ENCODE results near the gene NEDD8.

The NEDD8 gene

DNA sequence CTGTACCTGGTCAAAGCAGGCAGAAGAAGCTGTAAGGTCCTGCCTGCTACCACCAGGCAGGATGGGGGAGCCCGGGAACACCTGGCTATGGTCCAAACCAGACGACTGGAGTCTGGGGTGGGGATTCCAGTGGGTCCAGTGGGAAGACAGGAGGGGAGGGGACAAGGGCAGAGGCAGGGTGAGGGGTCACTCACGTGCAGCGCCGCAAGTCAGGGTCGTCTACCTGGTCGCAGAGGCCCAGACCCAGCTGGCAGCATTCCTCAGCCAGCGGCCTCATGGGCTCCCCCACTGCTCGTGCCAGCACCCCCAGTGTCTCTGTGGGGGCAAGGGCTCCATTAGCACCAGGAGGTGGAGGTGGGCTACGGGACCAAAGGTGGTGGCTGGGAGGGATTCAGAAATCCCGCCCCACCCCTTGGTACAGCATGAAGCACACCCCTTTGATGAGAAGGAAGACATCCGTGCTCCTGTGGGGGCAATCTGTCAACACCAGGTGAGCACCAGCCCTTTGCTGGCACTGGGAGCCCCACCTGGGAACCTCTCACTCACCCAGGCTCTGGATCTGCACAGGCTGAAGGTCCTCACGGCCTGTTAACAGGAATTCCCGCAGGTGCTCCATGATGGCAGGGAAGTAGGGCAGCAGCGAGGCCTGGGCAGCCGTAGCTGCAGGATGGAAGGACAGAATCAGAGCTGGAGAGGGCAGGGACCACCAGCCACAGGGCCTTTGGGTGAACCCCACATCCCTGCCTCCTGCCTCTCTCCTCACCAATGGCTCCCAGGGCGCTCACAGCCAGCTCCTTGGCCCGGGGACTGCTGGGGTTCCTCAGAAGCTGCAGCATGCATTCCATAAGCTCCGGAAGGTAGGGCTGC, 47.8 kb downstream of the NEDD8 start:
- H3K4me3 ChIP-seq (ENCODE audit: low read length) = no peak overlapping the region

DNA sequence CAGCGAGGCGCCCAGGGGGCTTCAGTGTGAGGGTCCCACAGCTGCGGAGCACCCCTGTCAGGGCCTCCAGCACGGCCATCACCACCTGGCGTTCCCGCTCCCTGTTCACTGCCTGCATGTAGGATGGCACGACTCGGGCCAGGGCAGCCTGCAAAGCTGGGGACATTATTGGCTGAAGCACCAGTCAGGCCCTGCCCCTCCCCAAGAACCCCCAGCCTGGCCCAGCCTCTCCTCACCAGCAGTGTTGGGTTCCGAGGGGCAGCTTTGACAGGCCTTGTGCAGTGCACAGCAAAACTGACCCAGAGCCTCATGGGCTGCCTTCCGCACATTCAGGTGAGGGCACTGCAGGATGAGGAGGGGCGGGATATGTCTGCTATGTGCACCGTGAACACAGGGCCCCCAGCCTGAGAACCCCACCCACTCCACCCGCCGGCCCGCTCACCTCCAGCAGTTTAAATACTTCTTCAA, 49.1 kb downstream of the NEDD8 start:
- H3K4me3 ChIP-seq (ENCODE audit: low read length) = no peak overlapping the region
- TF ChIP-seq ZNF274 (IDR thresholded peaks at IDR 0.05; ENCODE audit: low read depth, low read length) = no peak

More for the DNA sequence above, 47.8 kb downstream of the NEDD8 start:
- no peak for TF ChIP-seq ZNF274 (IDR thresholded peaks at IDR 0.05; ENCODE audit: low read depth, low read length)

DNA sequence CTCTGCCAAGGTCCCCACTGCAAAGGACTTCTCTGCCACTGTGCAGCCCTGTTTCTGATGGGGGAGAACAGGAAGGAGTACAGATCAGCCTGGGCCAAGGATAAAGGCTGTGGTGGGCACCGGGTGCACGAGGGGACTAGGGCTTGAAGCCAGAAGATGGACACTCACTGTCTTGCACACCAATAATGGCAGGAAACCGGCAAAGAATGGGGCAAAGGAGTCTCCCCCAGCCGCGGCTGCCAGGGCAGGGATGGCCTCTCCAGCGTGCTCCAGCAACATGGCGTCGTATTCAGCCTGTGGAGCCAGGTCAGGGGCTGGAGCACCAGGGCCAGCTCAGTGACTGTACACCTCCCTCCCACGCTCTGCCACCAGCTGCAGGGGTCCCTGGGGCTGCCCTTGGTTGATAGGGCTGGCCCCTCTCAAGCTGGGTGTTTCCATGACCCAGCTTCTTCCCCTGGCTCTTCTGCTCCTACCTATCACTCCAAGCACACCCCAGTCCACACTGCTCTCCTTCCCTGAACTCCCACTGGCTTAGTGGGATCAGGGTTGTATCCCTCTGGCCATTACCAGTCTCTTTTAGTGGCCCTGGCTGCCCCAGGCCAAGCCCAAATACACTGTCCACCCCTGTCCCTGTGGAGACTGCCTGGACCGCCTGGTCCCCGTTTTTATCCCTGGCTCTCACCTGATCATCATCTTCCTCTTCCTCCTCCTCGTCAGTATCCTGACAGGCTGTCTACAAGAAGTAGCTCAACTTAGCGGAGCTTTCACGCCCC, 49.9 kb downstream of the NEDD8 start:
- no peak overlapping the region for H3K4me3 ChIP-seq (ENCODE audit: low read length)
- no peak for TF ChIP-seq ZNF274 (IDR thresholded peaks at IDR 0.05; ENCODE audit: low read depth, low read length)

DNA sequence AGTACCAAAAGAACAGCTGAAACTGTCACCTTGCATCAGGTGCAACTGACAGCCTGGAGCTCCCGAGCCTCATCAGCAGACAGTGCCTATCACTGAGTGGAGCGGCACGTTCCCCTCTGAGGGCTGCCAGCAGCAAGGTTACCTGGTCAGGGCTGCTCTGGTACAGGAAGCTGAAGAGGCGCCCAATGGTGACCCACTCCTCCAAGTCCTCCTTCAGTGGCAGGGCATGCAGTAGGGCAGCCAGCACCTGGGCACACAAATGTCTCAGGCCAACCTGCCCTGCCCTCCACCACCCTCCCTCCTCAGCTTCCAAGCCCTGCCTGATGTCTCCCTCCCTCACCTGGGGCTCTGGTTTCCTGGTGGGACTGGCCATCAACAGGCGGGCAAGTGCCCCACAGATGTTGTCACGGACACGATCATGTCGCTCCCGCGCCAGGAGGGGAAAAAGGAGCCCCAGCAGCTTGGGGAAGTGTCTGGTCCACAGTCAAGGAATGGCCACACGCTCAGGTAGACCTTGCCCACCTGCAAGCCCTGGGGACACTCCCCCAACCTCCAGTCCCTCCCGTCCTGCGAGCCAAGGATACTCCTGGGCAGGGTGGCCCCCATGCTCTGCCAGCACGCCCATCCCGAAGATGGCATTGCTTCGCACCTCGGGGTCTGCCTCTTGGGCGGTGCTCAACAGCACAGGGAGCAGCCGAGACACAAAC, 50.6 kb downstream of the NEDD8 start:
- TF ChIP-seq ZNF274 (IDR thresholded peaks at IDR 0.05; ENCODE audit: low read depth, low read length) = no peak
- H3K4me3 ChIP-seq (ENCODE audit: low read length) = no peak overlapping the region

DNA sequence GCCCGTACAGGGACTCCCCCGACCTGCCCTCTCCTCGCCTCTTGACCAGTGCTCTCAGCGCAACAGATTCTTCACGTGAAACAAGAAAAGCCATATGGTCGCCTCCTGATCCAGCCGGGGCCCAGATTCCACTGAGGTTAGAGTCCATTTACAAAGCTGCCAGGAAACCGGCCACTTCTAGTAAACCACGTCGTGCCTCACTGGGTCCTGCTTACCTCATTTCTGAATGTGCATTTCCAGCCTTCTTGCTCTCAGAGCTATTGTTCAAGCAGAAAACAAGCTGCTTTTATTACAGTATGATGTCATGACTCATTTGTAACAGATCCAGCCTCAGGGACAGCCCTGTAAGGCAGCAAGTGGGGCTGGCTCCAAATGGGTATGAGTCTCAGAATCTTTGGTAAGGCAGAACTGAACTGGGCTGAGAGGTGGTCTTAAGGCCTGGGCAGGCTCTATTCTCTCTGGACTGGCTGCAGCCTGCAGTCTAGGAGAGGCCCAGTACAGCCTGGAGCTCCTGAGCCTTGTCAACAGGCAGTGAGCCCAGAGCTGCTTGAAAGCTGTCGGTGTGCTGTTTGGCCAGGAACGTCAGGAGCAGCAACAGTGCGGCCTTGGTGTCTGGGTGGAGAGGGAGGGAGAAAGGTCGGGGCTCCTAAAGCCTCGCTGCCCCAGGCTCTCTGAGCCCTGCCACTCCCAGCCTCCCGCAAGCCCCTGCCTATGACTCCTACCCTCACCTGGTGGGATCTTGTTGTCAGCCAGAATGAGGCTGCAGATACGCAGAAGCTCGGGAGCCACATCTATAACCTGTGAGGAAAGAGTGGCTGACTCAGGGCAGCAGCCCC, 52.0 kb downstream of the NEDD8 start:
- TF ChIP-seq ZNF274 (IDR thresholded peaks at IDR 0.05; ENCODE audit: low read depth, low read length) = no peak
- no peak overlapping the region for H3K4me3 ChIP-seq (ENCODE audit: low read length)

DNA sequence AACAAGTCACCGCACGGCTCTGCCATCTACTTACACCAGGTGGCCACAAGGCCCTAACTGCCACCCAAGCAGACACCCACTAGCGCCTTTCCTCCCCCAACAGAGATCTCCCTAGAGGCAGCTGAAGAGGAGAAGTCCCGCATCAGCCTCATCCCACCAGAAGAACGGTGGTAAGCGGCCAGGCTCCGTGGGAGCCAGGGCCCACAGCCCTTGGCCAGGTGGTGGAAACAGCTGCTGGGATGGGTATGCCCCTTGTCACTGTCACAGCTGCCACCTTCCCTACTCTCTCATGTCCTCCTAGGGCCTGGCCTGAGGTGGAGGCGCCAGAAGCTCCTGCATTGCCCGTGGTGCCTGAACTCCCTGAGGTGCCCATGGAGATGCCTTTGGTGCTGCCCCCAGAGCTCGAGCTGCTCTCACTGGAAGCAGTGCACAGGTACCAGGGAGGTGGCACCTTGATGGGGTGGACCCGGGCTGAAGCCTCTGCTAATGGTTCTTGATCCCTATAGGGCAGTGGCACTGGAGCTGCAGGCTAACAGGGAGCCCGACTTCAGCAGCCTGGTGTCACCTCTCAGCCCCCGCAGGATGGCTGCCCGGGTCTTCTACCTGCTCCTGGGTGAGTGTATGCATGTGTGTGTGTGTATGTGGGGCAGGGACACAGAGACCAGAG, 52.7 kb downstream of the NEDD8 start:
- no peak overlapping the region for H3K4me3 ChIP-seq (ENCODE audit: low read length)
- no peak for TF ChIP-seq ZNF274 (IDR thresholded peaks at IDR 0.05; ENCODE audit: low read depth, low read length)

DNA sequence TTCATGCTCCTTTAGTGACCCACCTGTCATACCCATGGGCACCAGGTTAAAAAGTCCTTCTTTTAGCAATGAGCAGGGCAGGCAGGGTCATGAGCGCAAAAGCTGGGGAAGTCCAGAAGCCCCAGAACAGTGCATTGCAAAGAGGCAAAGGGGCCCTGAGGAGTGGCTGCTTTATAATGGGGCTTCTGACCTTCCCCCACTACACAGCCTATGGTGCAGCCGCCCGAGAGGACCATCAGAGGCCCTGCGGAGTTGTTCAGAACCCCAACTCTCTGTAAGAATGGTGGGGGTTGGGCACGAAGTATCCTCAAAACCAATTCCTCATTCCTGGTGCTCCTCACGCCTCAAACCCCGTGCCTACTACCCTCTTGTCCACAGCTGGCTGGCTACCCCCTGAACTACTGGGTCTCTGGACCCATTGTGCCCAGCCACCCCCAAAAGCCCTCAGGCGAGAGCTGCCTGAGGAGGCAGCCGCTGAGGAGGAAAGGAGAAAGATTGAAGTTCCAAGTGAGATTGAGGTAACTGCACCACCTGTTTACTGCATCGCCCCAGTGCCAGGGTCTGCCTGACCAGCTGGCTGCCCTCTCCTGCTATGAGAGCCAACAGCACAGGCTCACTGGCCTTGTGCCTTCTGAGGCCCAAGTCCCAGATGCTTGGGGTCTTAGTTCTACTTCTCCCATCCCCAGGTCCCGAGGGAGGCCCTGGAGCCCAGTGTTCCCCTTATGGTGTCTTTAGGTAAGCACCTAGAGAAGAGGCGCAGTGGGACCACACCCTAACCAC, 53.6 kb downstream of the NEDD8 start:
- TF ChIP-seq ZNF274 (IDR thresholded peaks at IDR 0.05; ENCODE audit: low read depth, low read length) = no peak
- no peak overlapping the region for H3K4me3 ChIP-seq (ENCODE audit: low read length)

DNA sequence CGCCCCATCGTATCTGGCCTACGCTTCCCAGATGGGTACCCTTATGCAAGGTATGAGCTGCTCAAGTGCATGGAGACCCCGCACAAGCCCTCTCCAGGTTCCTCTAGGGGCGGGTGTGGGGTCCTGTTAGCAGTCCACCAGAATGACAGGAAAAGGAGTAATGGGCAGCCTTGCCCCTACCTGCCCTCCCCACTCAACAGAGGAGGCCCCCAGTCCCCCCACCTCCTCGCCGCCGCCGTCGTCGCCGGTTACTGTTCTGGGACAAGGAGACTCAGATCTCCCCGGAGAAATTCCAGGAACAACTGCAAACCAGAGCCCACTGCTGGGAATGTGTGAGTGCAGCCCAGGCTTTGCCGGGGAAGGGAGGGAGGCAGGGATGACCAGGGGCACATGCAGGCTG, 54.3 kb downstream of the NEDD8 start:
- H3K4me3 ChIP-seq (ENCODE audit: low read length) = no peak overlapping the region
- no peak for TF ChIP-seq ZNF274 (IDR thresholded peaks at IDR 0.05; ENCODE audit: low read depth, low read length)

DNA sequence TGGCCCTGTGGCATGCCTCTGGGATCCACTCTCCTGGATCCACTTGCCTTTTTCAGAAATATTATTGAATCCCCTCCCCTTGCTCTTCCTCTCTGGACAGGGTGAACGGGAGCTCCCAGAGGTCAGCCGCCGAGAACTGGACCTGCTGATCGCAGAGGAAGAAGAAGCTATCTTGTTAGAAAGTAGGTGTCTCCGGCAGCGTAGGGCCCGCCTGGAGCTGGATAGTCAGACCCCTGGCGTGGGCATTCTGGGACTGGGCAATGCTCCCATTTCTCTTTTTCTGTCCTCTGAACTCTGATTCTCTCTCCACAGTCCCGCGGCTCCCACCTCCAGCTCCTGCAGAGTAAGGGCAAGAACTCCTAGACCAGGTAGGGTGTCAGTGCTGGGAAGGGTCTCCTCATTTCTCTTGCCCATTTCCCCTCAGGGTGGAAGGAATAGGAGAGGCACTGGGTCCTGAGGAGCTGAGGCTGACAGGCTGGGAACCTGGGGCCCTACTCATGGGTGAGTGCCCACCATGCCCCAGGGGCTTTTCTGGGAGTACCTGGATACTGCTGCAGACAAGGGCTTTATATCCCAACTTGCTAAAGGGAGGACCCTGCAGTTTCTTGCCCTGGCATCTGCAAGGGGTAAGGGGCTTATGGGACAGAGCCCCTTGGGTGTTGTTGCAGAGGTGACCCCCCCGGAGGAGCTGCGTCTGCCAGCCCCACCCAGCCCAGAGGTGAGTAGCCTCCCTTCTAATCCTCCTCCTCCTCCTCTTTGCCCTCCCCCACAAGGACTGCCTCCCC, 54.9 kb downstream of the NEDD8 start:
- no peak overlapping the region for H3K4me3 ChIP-seq (ENCODE audit: low read length)
- no peak for TF ChIP-seq ZNF274 (IDR thresholded peaks at IDR 0.05; ENCODE audit: low read depth, low read length)

DNA sequence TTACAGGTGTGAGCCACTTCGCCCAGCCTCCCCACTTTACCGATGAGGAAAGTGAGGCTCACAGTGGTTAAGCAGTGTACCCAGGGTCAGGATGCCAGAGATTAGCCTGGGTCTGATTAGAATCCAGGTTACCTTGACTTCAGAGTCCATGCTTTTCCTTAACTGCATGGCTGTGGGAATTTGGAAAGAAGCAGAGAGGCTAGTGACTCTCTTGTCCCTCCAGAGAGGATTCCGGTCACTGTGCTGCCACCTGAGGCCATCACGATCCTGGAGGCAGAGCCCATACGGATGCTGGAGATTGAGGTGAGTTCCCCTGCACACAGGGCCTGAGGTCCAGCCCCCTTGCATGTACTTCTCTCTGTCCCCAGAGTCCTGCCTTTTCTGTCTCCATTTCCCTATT, 55.6 kb downstream of the NEDD8 start:
- no peak for TF ChIP-seq ZNF274 (IDR thresholded peaks at IDR 0.05; ENCODE audit: low read depth, low read length)
- H3K4me3 ChIP-seq (ENCODE audit: low read length) = no peak overlapping the region

DNA sequence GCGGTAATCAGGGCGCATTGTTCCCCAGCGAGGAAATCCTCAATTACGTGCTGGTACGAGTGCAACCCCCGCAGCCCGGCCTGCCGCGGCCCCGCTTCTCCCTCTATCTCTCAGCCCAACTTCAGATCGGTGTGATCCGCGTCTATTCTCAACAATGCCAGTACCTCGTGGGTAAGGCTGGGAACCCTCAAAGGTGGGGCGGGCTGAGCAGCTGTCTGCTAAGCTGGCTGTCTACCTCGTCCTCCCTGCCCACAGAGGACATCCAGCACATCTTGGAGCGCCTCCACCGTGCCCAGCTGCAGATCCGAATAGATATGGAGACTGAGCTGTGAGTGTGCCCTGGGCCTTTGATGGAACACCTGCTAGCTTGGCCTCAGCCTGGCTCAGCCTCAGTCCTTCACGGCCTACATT, 59.3 kb downstream of the NEDD8 start:
- H3K4me3 ChIP-seq (ENCODE audit: low read length) = peak overlapping the region; percentile 65; the same call in 1 of the 2 replicates
- no peak for TF ChIP-seq ZNF274 (IDR thresholded peaks at IDR 0.05; ENCODE audit: low read depth, low read length)
